Fibroblast of lung (primary cell): ENCODE results near the gene NEUROD2.

Source experiments
- CTCF ChIP-seq, 2 donors: IDR thresholded peaks in 1 of 2; conservative IDR thresholded peaks in 1 of 2; 1 replicate in 1 of 2; 2 replicates in 1 of 2; pipeline ENCODE4 v1.5.1; 2011 to 2012; ENCODE audit warnings: low read length in 2 of 2, control low read depth in 1 of 2, inconsistent platforms in 1 of 2, low read depth in 1 of 2, mild to moderate bottlenecking in 1 of 2
- EZH2 ChIP-seq: IDR thresholded peaks from 2 replicates; pipeline ENCODE4 v1.5.1; 2012; ENCODE audit warnings: low read length, control low read depth, mild to moderate bottlenecking; ENCODE audit errors: missing control alignments

GRCh38 chr17:39619786-39620101 is 12.0 kb upstream of the NEUROD2 start:
- TF ChIP-seq CTCF (conservative IDR thresholded peaks at IDR 0.05 in 1 of 2, IDR thresholded peaks at IDR 0.05 in 1 of 2; ENCODE audit: low read depth in 1 of 2, low read length in 2 of 2) = no peak
- no peak for TF ChIP-seq EZH2
